Lower lobe of right lung (tissue), 2 donors: ENCODE data around the gene GSX1. TPM values are rescaled to one million over a fixed set of nuclear protein-coding genes. Genes with fewer than 3 reads are reported as not detected.
A peak's percentile ranks its signal among the peaks of the same experiment; 100 is the strongest.
"Not testable (repeated sequence)": the region's sequence is repeated elsewhere in the genome, so short reads cannot be mapped to it uniquely, and the experiment has no call there.

ENCODE experiments used
- ATAC-seq, 2 donors: fragments of 200-7000 bp; cut with Tn5 transposase; one replicate each; pipeline ENCODE4 v1.9.1; 2020 to 2022; ENCODE audit warnings: mild to moderate bottlenecking in 2 of 2, moderate library complexity in 2 of 2
- DNase-seq: peaks from one replicate; pipeline ENCODE4 v3.0.0-alpha.2; 2020
- H3K27ac ChIP-seq: fragments of 200-600 bp; one replicate; pipeline ENCODE4 v1.8.0; 2022
- H3K27me3 ChIP-seq: fragments of 200-600 bp; one replicate; pipeline ENCODE4 v1.8.0; 2022; ENCODE audit warnings: low read depth
- H3K36me3 ChIP-seq: fragments of 200-600 bp; one replicate; pipeline ENCODE4 v1.8.0; 2022; ENCODE audit warnings: mild to moderate bottlenecking
- H3K4me1 ChIP-seq: fragments of 200-600 bp; one replicate; pipeline ENCODE4 v1.8.0; 2022
- H3K4me3 ChIP-seq: fragments of 200-600 bp; one replicate; pipeline ENCODE4 v1.8.0; 2022; ENCODE audit warnings: mild to moderate bottlenecking
- H3K9me3 ChIP-seq: fragments of 200-600 bp; one replicate; pipeline ENCODE4 v1.8.0; 2022
- intact Hi-C: fragments of 100-400 bp; cut with DNase I; formaldehyde crosslinking; loops from one replicate; pipeline ENCODE4 v1.11.0; 2022
- long read RNA-seq: library from polyadenylated mRNA; unstranded; transcript quantifications from one replicate; pipeline ENCODE4 v2.0.0, GENCODE V29; 2021
- total RNA-seq: library from RNA; stranded (reverse); fragmentation: NEBNext Ultra II Directional; extraction: Animal tissue kit (Norgen Biotek cat#: 25700); gene quantifications from one replicate; pipeline ENCODE4 v1.2.1, GENCODE V29; 2021
- TF ChIP-seq, protein P1 (sequence below): fragments of 200-600 bp; IDR thresholded peaks from one replicate; pipeline ENCODE4 v1.8.0; 2022; ENCODE audit warnings: antibody characterized with exemption, mild to moderate bottlenecking
- donor health status: DM: no; HTN: yes; CAD: no; lungs with severe emphysema.

Gene GSX1
- not detected for total RNA-seq
- long read RNA-seq, result 0 reads

- DNase-seq (peak; percentile 76), ATAC-seq (peak; percentile 90 to 91)
- Histone ChIP-seq H3K36me3 (no peaks in the 10 kb centered on the region), H3K27ac (no peak within 1 kb of the TSS), H3K4me3 (peak within 1 kb of the TSS; percentile 43), H3K4me1 (peaks cover 36% of the 10 kb centered on the region), H3K9me3 (no peaks in the 10 kb centered on the region), H3K27me3 (peaks cover 97% of the 10 kb centered on the region)
- TF ChIP-seq, protein P1, sequence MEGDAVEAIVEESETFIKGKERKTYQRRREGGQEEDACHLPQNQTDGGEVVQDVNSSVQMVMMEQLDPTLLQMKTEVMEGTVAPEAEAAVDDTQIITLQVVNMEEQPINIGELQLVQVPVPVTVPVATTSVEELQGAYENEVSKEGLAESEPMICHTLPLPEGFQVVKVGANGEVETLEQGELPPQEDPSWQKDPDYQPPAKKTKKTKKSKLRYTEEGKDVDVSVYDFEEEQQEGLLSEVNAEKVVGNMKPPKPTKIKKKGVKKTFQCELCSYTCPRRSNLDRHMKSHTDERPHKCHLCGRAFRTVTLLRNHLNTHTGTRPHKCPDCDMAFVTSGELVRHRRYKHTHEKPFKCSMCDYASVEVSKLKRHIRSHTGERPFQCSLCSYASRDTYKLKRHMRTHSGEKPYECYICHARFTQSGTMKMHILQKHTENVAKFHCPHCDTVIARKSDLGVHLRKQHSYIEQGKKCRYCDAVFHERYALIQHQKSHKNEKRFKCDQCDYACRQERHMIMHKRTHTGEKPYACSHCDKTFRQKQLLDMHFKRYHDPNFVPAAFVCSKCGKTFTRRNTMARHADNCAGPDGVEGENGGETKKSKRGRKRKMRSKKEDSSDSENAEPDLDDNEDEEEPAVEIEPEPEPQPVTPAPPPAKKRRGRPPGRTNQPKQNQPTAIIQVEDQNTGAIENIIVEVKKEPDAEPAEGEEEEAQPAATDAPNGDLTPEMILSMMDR, result no peak
- intact Hi-C loops, result no loop called here
These were observed at the start of gene GSX1 for GRCh38 chr13:27792393-27793218. TSS of gene GSX1 (plus strand) at chr13:27792483. CDS start at chr13:27792691, 208 bp downstream.

GRCh38 chr13:27744801-27745200, 47.5 kb upstream of the GSX1 start:
- H3K4me3 ChIP-seq, result no peak overlapping the region

GRCh38 chr13:27745301-27745700, 47.0 kb upstream of the GSX1 start:
- intact Hi-C loops, result no loop called here
- ATAC-seq (no peak), DNase-seq (no peak)

More at GRCh38 chr13:27744801-27745200, 47.5 kb upstream of the GSX1 start:
- H3K27ac ChIP-seq, result no peak overlapping the region
- H3K9me3 ChIP-seq, result no peaks in the 10 kb centered on the region
- H3K27me3 ChIP-seq, result no peaks in the 10 kb centered on the region
- DNase-seq, result no peak
- H3K36me3 ChIP-seq, result no peaks in the 10 kb centered on the region
- intact Hi-C loops, result no loop called here
- ATAC-seq, result no peak
- TF ChIP-seq, protein P1, result no peak
- H3K4me1 ChIP-seq, result no peaks in the 10 kb centered on the region

GRCh38 chr13:27748143-27748542, 44.1 kb upstream of the GSX1 start:
- DNase-seq, ATAC-seq, H3K4me1 ChIP-seq, H3K27me3 ChIP-seq, H3K27ac ChIP-seq, H3K36me3 ChIP-seq, H3K4me3 ChIP-seq, H3K9me3 ChIP-seq, intact Hi-C loops: not testable (repeated sequence)

More at GRCh38 chr13:27745301-27745700, 47.0 kb upstream of the GSX1 start:
- Histone ChIP-seq H3K27ac (no peak overlapping the region), H3K9me3 (no peaks in the 10 kb centered on the region), H3K4me1 (no peaks in the 10 kb centered on the region), H3K27me3 (no peaks in the 10 kb centered on the region), H3K36me3 (no peaks in the 10 kb centered on the region), H3K4me3 (no peak overlapping the region)
- TF ChIP-seq, protein P1, result no peak

DNA sequence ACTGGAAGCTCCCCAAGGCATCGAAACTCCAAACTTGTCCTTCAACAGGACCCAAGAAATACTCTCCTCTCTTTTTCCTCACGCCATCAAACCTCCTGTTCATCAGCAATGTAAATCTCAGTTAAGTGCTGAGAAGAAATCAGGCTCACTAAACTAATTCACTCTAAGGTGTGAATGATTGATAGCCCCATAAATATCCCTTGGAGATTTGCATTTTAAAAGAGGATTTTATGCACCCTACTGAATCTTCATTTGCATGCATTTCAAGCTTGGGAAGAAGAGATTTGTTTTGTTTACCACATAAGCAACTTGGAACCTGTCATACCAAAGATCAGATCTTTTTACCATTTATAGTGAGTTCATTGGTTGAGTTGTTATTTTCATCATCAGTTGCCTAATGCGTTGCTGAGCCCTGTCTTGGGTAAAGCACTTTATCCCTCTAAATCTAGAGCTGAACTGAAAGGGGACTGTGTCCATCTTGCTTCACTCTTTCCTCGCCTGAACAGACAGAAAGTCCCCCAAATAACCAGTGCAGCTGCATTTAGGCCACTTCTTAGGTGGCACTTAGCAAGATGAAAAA, 40.2 kb upstream of the GSX1 start:
- Histone ChIP-seq H3K4me3 (no peak overlapping the region), H3K27ac (no peak overlapping the region), H3K4me1 (no peaks in the 10 kb centered on the region), H3K36me3 (no peaks in the 10 kb centered on the region), H3K9me3 (peaks cover 4% of the 10 kb centered on the region), H3K27me3 (no peaks in the 10 kb centered on the region)
- TF ChIP-seq, protein P1, result no peak
- intact Hi-C loops, result no loop called here
- DNase-seq, result no peak
- ATAC-seq, result no peak

- no peaks in the 10 kb centered on the region for H3K9me3 ChIP-seq
- H3K4me3 ChIP-seq, result no peak overlapping the region
- TF ChIP-seq, protein P1, result no peak
- no peaks in the 10 kb centered on the region for H3K4me1 ChIP-seq
- H3K36me3 ChIP-seq, result no peaks in the 10 kb centered on the region
- intact Hi-C loops, result no loop called here
- H3K27ac ChIP-seq, result no peak overlapping the region
- ATAC-seq, result no peak
- DNase-seq, result no peak
- H3K27me3 ChIP-seq, result peaks cover 15% of the 10 kb centered on the region
These were observed 26.6 kb upstream of the GSX1 start for GRCh38 chr13:27765650-27766049.
